Measurements from ENCODE around the gene TWNK.

Gene TWNK

GRCh38 chr10:101030496-101031127, 43.3 kb downstream of the TWNK start:
- H3K27ac ChIP-seq (ENCODE audit: insufficient read depth in 1 of 2, low read depth in 1 of 2, low read length in 2 of 2, poor library complexity in 1 of 2, severe bottlenecking in 2 of 2), result no peak overlapping the region
- POLR2A ChIA-PET, result interaction anchor here (1.0 to 2.4 kb wide), 3 partner anchors 13 to 33 kb away, joined by 4 to 7 read pairs (median 7); partner anchors contain the start of gene KAZALD1

GRCh38 chr10:101031128-101031795, 43.9 kb downstream of the TWNK start, which contains the start of the genes PDZD7 and SFXN3:
TSS of gene PDZD7 (minus strand) at chr10:101031129. CDS start at chr10:101030219, 910 bp downstream.
TSS of gene SFXN3 (plus strand) at chr10:101031234. CDS start at chr10:101034695, 3,461 bp downstream.
- POLR2A ChIA-PET, result interaction anchor here (1.0 to 2.4 kb wide), 4 partner anchors 10 to 34 kb away, joined by 4 to 7 read pairs (median 6); partner anchors contain the start of gene KAZALD1
- peaks cover 2 to 18% (median 9%) of the 10 kb centered on the region in 4 experiments for H3K36me3 ChIP-seq (ENCODE audit: control insufficient read depth in 4 of 4, insufficient read depth in 4 of 4, low read length in 3 of 4)
- WGBS (ENCODE audit: insufficient coverage), result under 1% methylated on average over 33 of the region's 38 CpGs

More at GRCh38 chr10:101030496-101031127, 43.3 kb downstream of the TWNK start:
- peaks cover 0 to 11% (median 4%) of the 10 kb centered on the region in 4 experiments for H3K36me3 ChIP-seq (ENCODE audit: control insufficient read depth in 4 of 4, insufficient read depth in 4 of 4, low read length in 3 of 4)
- H3K9me3 ChIP-seq (ENCODE audit: control extremely low read depth in 1 of 5, control insufficient read depth in 4 of 5, insufficient read depth in 2 of 5, low read depth in 1 of 5, low read length in 4 of 5), result no peaks in the 10 kb centered on the region
- H3K4me1 ChIP-seq (ENCODE audit: control extremely low read depth in 1 of 4, control insufficient read depth in 4 of 4, insufficient read depth in 4 of 4, low read length in 3 of 4), result peaks cover 2 to 45% (median 37%) of the 10 kb centered on the region in 4 experiments
- DNase-seq, result no peak
- peak overlapping the region; percentile 45 to 92 (median 80) for H3K4me3 ChIP-seq (ENCODE audit: control insufficient read depth in 1 of 7, extremely low read depth in 1 of 7, insufficient read depth in 4 of 7, low read depth in 2 of 7, low read length in 6 of 7)
- peaks cover 0 to 16% (median 9%) of the 10 kb centered on the region in 5 experiments for H3K27me3 ChIP-seq (replicated peaks in 2 of 5; ENCODE audit: control insufficient read depth in 4 of 5, insufficient read depth in 5 of 5, low read length in 4 of 5)
- WGBS (ENCODE audit: insufficient coverage), result 3% methylated on average over 15 of the region's 25 CpGs
- CTCF ChIA-PET, result interaction anchor here (0.5 to 45.1 kb wide), 5 partner anchors 14 to 108 kb away, joined by 4 to 1574 read pairs (median 7); partner anchors contain the start of genes KAZALD1, MRPL43 and TWNK

GRCh38 chr10:101031796-101032636, 44.7 kb downstream of the TWNK start:
- ChIA-PET CTCF (interaction anchor here (0.7 to 45.1 kb wide), 4 partner anchors 15 to 38 kb away, joined by 3 to 1574 read pairs (median 85); partner anchors contain the start of gene KAZALD1), POLR2A (interaction anchor here (0.7 to 2.4 kb wide), 7 partner anchors 9 to 34 kb away, joined by 3 to 7 read pairs (median 5); partner anchors contain the start of gene KAZALD1)
- peak; percentile 82 to 89 (median 82) for DNase-seq
- Histone ChIP-seq H3K27ac (ENCODE audit: insufficient read depth in 1 of 2, low read depth in 1 of 2, low read length in 2 of 2, poor library complexity in 1 of 2, severe bottlenecking in 2 of 2) (peak overlapping the region; percentile 84 to 93), H3K4me1 (ENCODE audit: control extremely low read depth in 1 of 4, control insufficient read depth in 4 of 4, insufficient read depth in 4 of 4, low read length in 3 of 4) (peaks cover 2 to 45% (median 36%) of the 10 kb centered on the region in 4 experiments), H3K36me3 (ENCODE audit: control insufficient read depth in 4 of 4, insufficient read depth in 4 of 4, low read length in 3 of 4) (peaks cover 5 to 25% (median 15%) of the 10 kb centered on the region in 4 experiments), H3K27me3 (replicated peaks in 2 of 5; ENCODE audit: control insufficient read depth in 4 of 5, insufficient read depth in 5 of 5, low read length in 4 of 5) (peaks cover 0 to 16% (median 9%) of the 10 kb centered on the region in 5 experiments), H3K4me3 (ENCODE audit: control insufficient read depth in 1 of 7, extremely low read depth in 1 of 7, insufficient read depth in 4 of 7, low read depth in 2 of 7, low read length in 6 of 7) (peak overlapping the region; percentile 45 to 92 (median 80)), H3K9me3 (ENCODE audit: control extremely low read depth in 1 of 5, control insufficient read depth in 4 of 5, insufficient read depth in 2 of 5, low read depth in 1 of 5, low read length in 4 of 5) (no peaks in the 10 kb centered on the region)
- WGBS (ENCODE audit: insufficient coverage), result under 1% methylated on average over 33 of the region's 47 CpGs

More at GRCh38 chr10:101031128-101031795, 43.9 kb downstream of the TWNK start, which contains the start of the genes PDZD7 and SFXN3:
- H3K4me3 ChIP-seq (ENCODE audit: control insufficient read depth in 1 of 7, extremely low read depth in 1 of 7, insufficient read depth in 4 of 7, low read depth in 2 of 7, low read length in 6 of 7), result peak within 1 kb of the TSS; percentile 45 to 92 (median 80)
- CTCF ChIA-PET, result interaction anchor here (0.5 to 45.1 kb wide), 5 partner anchors 14 to 108 kb away, joined by 4 to 1574 read pairs (median 6); partner anchors contain the start of gene KAZALD1
- H3K27me3 ChIP-seq (replicated peaks in 2 of 5; ENCODE audit: control insufficient read depth in 4 of 5, insufficient read depth in 5 of 5, low read length in 4 of 5), result peaks cover 0 to 16% (median 9%) of the 10 kb centered on the region in 5 experiments
- no peaks in the 10 kb centered on the region for H3K9me3 ChIP-seq (ENCODE audit: control extremely low read depth in 1 of 5, control insufficient read depth in 4 of 5, insufficient read depth in 2 of 5, low read depth in 1 of 5, low read length in 4 of 5)
- H3K27ac ChIP-seq (ENCODE audit: insufficient read depth in 1 of 2, low read depth in 1 of 2, low read length in 2 of 2, poor library complexity in 1 of 2, severe bottlenecking in 2 of 2), result peak within 1 kb of the TSS; percentile 84 to 93
- DNase-seq, result peak; percentile 90 to 94 (median 91)
- H3K4me1 ChIP-seq (ENCODE audit: control extremely low read depth in 1 of 4, control insufficient read depth in 4 of 4, insufficient read depth in 4 of 4, low read length in 3 of 4), result peaks cover 2 to 45% (median 37%) of the 10 kb centered on the region in 4 experiments

GRCh38 chr10:101032637-101033224, 45.4 kb downstream of the TWNK start:
- peak overlapping the region; percentile 45 to 92 (median 80) for H3K4me3 ChIP-seq (ENCODE audit: control insufficient read depth in 1 of 7, extremely low read depth in 1 of 7, insufficient read depth in 4 of 7, low read depth in 2 of 7, low read length in 6 of 7)
- peak overlapping the region; percentile 84 to 93 for H3K27ac ChIP-seq (ENCODE audit: insufficient read depth in 1 of 2, low read depth in 1 of 2, low read length in 2 of 2, poor library complexity in 1 of 2, severe bottlenecking in 2 of 2)
- peaks cover 0 to 16% (median 9%) of the 10 kb centered on the region in 5 experiments for H3K27me3 ChIP-seq (replicated peaks in 2 of 5; ENCODE audit: control insufficient read depth in 4 of 5, insufficient read depth in 5 of 5, low read length in 4 of 5)
- H3K4me1 ChIP-seq (ENCODE audit: control extremely low read depth in 1 of 4, control insufficient read depth in 4 of 4, insufficient read depth in 4 of 4, low read length in 3 of 4), result peaks cover 2 to 42% (median 36%) of the 10 kb centered on the region in 4 experiments
- DNase-seq, result peak; percentile 88 to 96 (median 94)
- H3K9me3 ChIP-seq (ENCODE audit: control extremely low read depth in 1 of 5, control insufficient read depth in 4 of 5, insufficient read depth in 2 of 5, low read depth in 1 of 5, low read length in 4 of 5), result no peaks in the 10 kb centered on the region
- 2% methylated on average over 4 of the region's 6 CpGs for WGBS (ENCODE audit: insufficient coverage)
- ChIA-PET CTCF (interaction anchor here (1.2 to 45.1 kb wide), 3 partner anchors 16 to 38 kb away, joined by 4 to 1574 read pairs (median 166); partner anchors contain the start of gene KAZALD1), POLR2A (interaction anchor here (0.9 to 2.4 kb wide), 4 partner anchors 10 to 34 kb away, joined by 3 to 7 read pairs (median 5); partner anchors contain the start of gene KAZALD1)
- H3K36me3 ChIP-seq (ENCODE audit: control insufficient read depth in 4 of 4, insufficient read depth in 4 of 4, low read length in 3 of 4), result peaks cover 5 to 32% (median 21%) of the 10 kb centered on the region in 4 experiments

GRCh38 chr10:101033276-101033675, 45.9 kb downstream of the TWNK start:
- H3K9me3 ChIP-seq (ENCODE audit: control extremely low read depth in 1 of 5, control insufficient read depth in 4 of 5, insufficient read depth in 2 of 5, low read depth in 1 of 5, low read length in 4 of 5), result no peaks in the 10 kb centered on the region
- H3K36me3 ChIP-seq (ENCODE audit: control insufficient read depth in 4 of 4, insufficient read depth in 4 of 4, low read length in 3 of 4), result peaks cover 8 to 38% (median 25%) of the 10 kb centered on the region in 4 experiments
- no CpG with 5 or more reads among the region's 3 CpGs for WGBS (ENCODE audit: insufficient coverage)
- no peak for DNase-seq
- H3K27me3 ChIP-seq (replicated peaks in 2 of 5; ENCODE audit: control insufficient read depth in 4 of 5, insufficient read depth in 5 of 5, low read length in 4 of 5), result peaks cover 0 to 14% (median 9%) of the 10 kb centered on the region in 5 experiments
- ChIA-PET POLR2A (interaction anchor here (2.4 kb wide), 1 partner anchor 10 kb away, joined by 7 read pairs; no protein-coding TSS in a partner anchor), CTCF (interaction anchor here (11.5 to 45.1 kb wide), 2 partner anchors 16 to 37 kb away, joined by 166 to 1574 read pairs; partner anchors contain the start of gene KAZALD1)
- no peak overlapping the region for H3K27ac ChIP-seq (ENCODE audit: insufficient read depth in 1 of 2, low read depth in 1 of 2, low read length in 2 of 2, poor library complexity in 1 of 2, severe bottlenecking in 2 of 2)
- peak overlapping the region in 5 of 7 experiments; percentile 67 to 92 (median 81) for H3K4me3 ChIP-seq (ENCODE audit: control insufficient read depth in 1 of 7, extremely low read depth in 1 of 7, insufficient read depth in 4 of 7, low read depth in 2 of 7, low read length in 6 of 7)
- peaks cover 2 to 42% (median 36%) of the 10 kb centered on the region in 4 experiments for H3K4me1 ChIP-seq (ENCODE audit: control extremely low read depth in 1 of 4, control insufficient read depth in 4 of 4, insufficient read depth in 4 of 4, low read length in 3 of 4)

Measured in common myeloid progenitor, CD34-positive (primary cell).